Activated CD4-positive, alpha-beta memory T cell treated with anti-CD3 and anti-CD28 coated beads, Interleukin-2, amount 10 ng/mL, durations not matched to agents 7 days and 5 days (primary cell): Measurements from ENCODE around the gene VPS8. TPM values are rescaled to one million over a fixed set of nuclear protein-coding genes. Genes with fewer than 3 reads are reported as not detected.
"Not testable (repeated sequence)": the region's sequence is repeated elsewhere in the genome, so short reads cannot be mapped to it uniquely, and the experiment has no call there.

ENCODE experiments used
- CTCF ChIA-PET: fragments of 350-600 bp; sonication (Branson Sonifier 250); formaldehyde crosslinking; loops from one replicate; lab custom pipeline; 2021; ENCODE audit warnings: antibody characterized with exemption, inconsistent platforms; lab: Charles Lee
- POLR2A ChIA-PET: fragments of 350-600 bp; sonication (Branson Sonifier 250); formaldehyde crosslinking; loops from one replicate; lab custom pipeline; 2021; ENCODE audit warnings: antibody characterized with exemption; lab: Charles Lee
- DNase-seq: peaks from one replicate; pipeline ENCODE4 v3.0.0-alpha.2; 2020
- H3K27ac Mint-ChIP-seq: one replicate; pipeline ENCODE4 v1.8.0; 2021; ENCODE audit warnings: mild to moderate bottlenecking, mixed read lengths
- H3K27me3 Mint-ChIP-seq: one replicate; pipeline ENCODE4 v1.8.0; 2021; ENCODE audit warnings: mixed read lengths
- H3K36me3 Mint-ChIP-seq: one replicate; pipeline ENCODE4 v1.8.0; 2021; ENCODE audit warnings: low read depth, mixed read lengths
- H3K4me1 Mint-ChIP-seq: one replicate; pipeline ENCODE4 v1.8.0; 2021; ENCODE audit warnings: mixed read lengths
- H3K4me3 Mint-ChIP-seq: one replicate; pipeline ENCODE4 v1.8.0; 2021; ENCODE audit warnings: mild to moderate bottlenecking, mixed read lengths
- H3K9me3 Mint-ChIP-seq: one replicate; pipeline ENCODE4 v1.8.0; 2021; ENCODE audit warnings: mixed read lengths
- total RNA-seq, 2 experiments: library from RNA; stranded (reverse); gene quantifications; one replicate each; pipeline ENCODE4 v1.2.3, GENCODE V29; 2021

The VPS8 gene
- total RNA-seq, 2 experiments from 2014 or later, result 60.8 to 61.2 TPM

- H3K4me1 Mint-ChIP-seq, result no peaks in the 10 kb centered on the region
These were observed 77.4 kb downstream of the VPS8 start for GRCh38 chr3:184889312-184889904.

GRCh38 chr3:184894051-184894450 lies 82.1 kb downstream of the VPS8 start:
- H3K4me3 Mint-ChIP-seq, result no peak overlapping the region
- H3K4me1 Mint-ChIP-seq, result no peaks in the 10 kb centered on the region
- no peak overlapping the region for H3K27ac Mint-ChIP-seq
- no peaks in the 10 kb centered on the region for H3K27me3 Mint-ChIP-seq
- no peak for DNase-seq
- POLR2A ChIA-PET, result no interaction called here
- H3K9me3 Mint-ChIP-seq, result no peaks in the 10 kb centered on the region
- H3K36me3 Mint-ChIP-seq, result peaks cover 6% of the 10 kb centered on the region
- CTCF ChIA-PET, result no interaction called here

More at GRCh38 chr3:184889312-184889904, 77.4 kb downstream of the VPS8 start:
- ChIA-PET CTCF (no interaction called here), POLR2A (no interaction called here)
- Mint-ChIP-seq H3K36me3 (peaks cover 3% of the 10 kb centered on the region), H3K4me3 (no peak overlapping the region), H3K9me3 (no peaks in the 10 kb centered on the region), H3K27ac (no peak overlapping the region), H3K27me3 (no peaks in the 10 kb centered on the region)
- no peak for DNase-seq

GRCh38 chr3:184895350-184895749 lies 83.4 kb downstream of the VPS8 start:
- CTCF ChIA-PET, result no interaction called here
- Mint-ChIP-seq H3K4me3 (no peak overlapping the region), H3K9me3 (no peaks in the 10 kb centered on the region), H3K27me3 (no peaks in the 10 kb centered on the region), H3K4me1 (no peaks in the 10 kb centered on the region), H3K36me3 (peaks cover 10% of the 10 kb centered on the region), H3K27ac (no peak overlapping the region)
- POLR2A ChIA-PET, result no interaction called here
- no peak for DNase-seq

- no peak overlapping the region for H3K27ac Mint-ChIP-seq
- H3K36me3 Mint-ChIP-seq, result peaks cover 15% of the 10 kb centered on the region
- DNase-seq, result no peak
- H3K4me3 Mint-ChIP-seq, result no peak overlapping the region
- CTCF ChIA-PET, result no interaction called here
- POLR2A ChIA-PET, result no interaction called here
- H3K27me3 Mint-ChIP-seq, result no peaks in the 10 kb centered on the region
- H3K4me1 Mint-ChIP-seq, result no peaks in the 10 kb centered on the region
- no peaks in the 10 kb centered on the region for H3K9me3 Mint-ChIP-seq
These were observed 84.4 kb downstream of the VPS8 start for GRCh38 chr3:184896336-184896735.

GRCh38 chr3:184899953-184900595 lies 88.1 kb downstream of the VPS8 start:
- no peaks in the 10 kb centered on the region for H3K4me1 Mint-ChIP-seq
- no peaks in the 10 kb centered on the region for H3K27me3 Mint-ChIP-seq
- no peak overlapping the region for H3K4me3 Mint-ChIP-seq
- CTCF ChIA-PET, result no interaction called here
- peaks cover 4% of the 10 kb centered on the region for H3K9me3 Mint-ChIP-seq
- DNase-seq, result no peak
- no peak overlapping the region for H3K27ac Mint-ChIP-seq
- peaks cover 32% of the 10 kb centered on the region for H3K36me3 Mint-ChIP-seq
- POLR2A ChIA-PET, result no interaction called here

GRCh38 chr3:184907031-184907430 lies 95.1 kb downstream of the VPS8 start:
- H3K27me3 Mint-ChIP-seq, H3K27ac Mint-ChIP-seq, H3K4me1 Mint-ChIP-seq, H3K4me3 Mint-ChIP-seq, H3K9me3 Mint-ChIP-seq, POLR2A ChIA-PET, DNase-seq: not testable (repeated sequence)
- H3K36me3 Mint-ChIP-seq, result peaks cover 41% of the 10 kb centered on the region
- CTCF ChIA-PET, result interaction anchor here (1.0 kb wide), 1 partner anchor 32 kb away, joined by 4 read pairs; no protein-coding TSS in a partner anchor

GRCh38 chr3:184907681-184908649 lies 96.0 kb downstream of the VPS8 start:
- CTCF ChIA-PET, result no interaction called here
- H3K4me3 Mint-ChIP-seq, result no peak overlapping the region
- no peaks in the 10 kb centered on the region for H3K27me3 Mint-ChIP-seq
- H3K36me3 Mint-ChIP-seq, result peaks cover 48% of the 10 kb centered on the region
- no peak overlapping the region for H3K27ac Mint-ChIP-seq
- peaks cover 5% of the 10 kb centered on the region for H3K9me3 Mint-ChIP-seq
- no peaks in the 10 kb centered on the region for H3K4me1 Mint-ChIP-seq
- POLR2A ChIA-PET, result no interaction called here
- DNase-seq, result no peak

- peaks cover 5% of the 10 kb centered on the region for H3K9me3 Mint-ChIP-seq
- ChIA-PET POLR2A (no interaction called here), CTCF (no interaction called here)
- no peaks in the 10 kb centered on the region for H3K27me3 Mint-ChIP-seq
- no peaks in the 10 kb centered on the region for H3K4me1 Mint-ChIP-seq
- DNase-seq, result no peak
- H3K4me3 Mint-ChIP-seq, result no peak overlapping the region
- H3K36me3 Mint-ChIP-seq, result peaks cover 47% of the 10 kb centered on the region
- no peak overlapping the region for H3K27ac Mint-ChIP-seq
These were observed 96.9 kb downstream of the VPS8 start for GRCh38 chr3:184908859-184909258.

GRCh38 chr3:184910664-184911063 lies 98.7 kb downstream of the VPS8 start:
- ChIA-PET POLR2A (no interaction called here), CTCF (no interaction called here)
- DNase-seq, result no peak
- H3K27ac Mint-ChIP-seq, result no peak overlapping the region
- no peaks in the 10 kb centered on the region for H3K27me3 Mint-ChIP-seq
- H3K4me3 Mint-ChIP-seq, result no peak overlapping the region
- H3K36me3 Mint-ChIP-seq, result peaks cover 45% of the 10 kb centered on the region
- no peaks in the 10 kb centered on the region for H3K4me1 Mint-ChIP-seq
- H3K9me3 Mint-ChIP-seq, result no peaks in the 10 kb centered on the region

GRCh38 chr3:184911570-184911969 lies 99.6 kb downstream of the VPS8 start:
- Mint-ChIP-seq H3K27me3 (no peaks in the 10 kb centered on the region), H3K4me1 (no peaks in the 10 kb centered on the region), H3K36me3 (peaks cover 50% of the 10 kb centered on the region), H3K4me3 (no peak overlapping the region), H3K9me3 (no peaks in the 10 kb centered on the region), H3K27ac (no peak overlapping the region)
- POLR2A ChIA-PET, result no interaction called here
- CTCF ChIA-PET, result no interaction called here
- no peak for DNase-seq

- peaks cover 55% of the 10 kb centered on the region for H3K36me3 Mint-ChIP-seq
- no peak overlapping the region for H3K4me3 Mint-ChIP-seq
- CTCF ChIA-PET, result no interaction called here
- POLR2A ChIA-PET, result no interaction called here
- no peak overlapping the region for H3K27ac Mint-ChIP-seq
- H3K9me3 Mint-ChIP-seq, result no peaks in the 10 kb centered on the region
- no peaks in the 10 kb centered on the region for H3K4me1 Mint-ChIP-seq
- DNase-seq, result no peak
- H3K27me3 Mint-ChIP-seq, result no peaks in the 10 kb centered on the region
These were observed 100.2 kb downstream of the VPS8 start for GRCh38 chr3:184912163-184912562.

GRCh38 chr3:184914628-184915027 lies 102.7 kb downstream of the VPS8 start:
- CTCF ChIA-PET, result no interaction called here

GRCh38 chr3:184918750-184919149 lies 106.8 kb downstream of the VPS8 start:
- POLR2A ChIA-PET, result no interaction called here
- no peak overlapping the region for H3K27ac Mint-ChIP-seq
- peaks cover 33% of the 10 kb centered on the region for H3K36me3 Mint-ChIP-seq
- CTCF ChIA-PET, result no interaction called here
- no peak overlapping the region for H3K4me3 Mint-ChIP-seq
- no peaks in the 10 kb centered on the region for H3K4me1 Mint-ChIP-seq
- no peak for DNase-seq
- no peaks in the 10 kb centered on the region for H3K9me3 Mint-ChIP-seq
- H3K27me3 Mint-ChIP-seq, result no peaks in the 10 kb centered on the region

More at GRCh38 chr3:184914628-184915027, 102.7 kb downstream of the VPS8 start:
- Mint-ChIP-seq H3K27ac (no peak overlapping the region), H3K27me3 (no peaks in the 10 kb centered on the region), H3K4me1 (no peaks in the 10 kb centered on the region), H3K4me3 (no peak overlapping the region), H3K9me3 (no peaks in the 10 kb centered on the region), H3K36me3 (peaks cover 49% of the 10 kb centered on the region)
- DNase-seq, result no peak
- POLR2A ChIA-PET, result no interaction called here
